C1 segment of cervical spinal cord (tissue), 14 donors: ENCODE data around the gene PML.
"Not testable (repeated sequence)": the region's sequence is repeated elsewhere in the genome, so short reads cannot be mapped to it uniquely, and the experiment has no call there.

Experiments
- DNase-seq, 14 donors: peaks; one replicate each; lab custom pipeline; 2025; lab: John Stamatoyannopoulos, UW

Gene PML

DNA sequence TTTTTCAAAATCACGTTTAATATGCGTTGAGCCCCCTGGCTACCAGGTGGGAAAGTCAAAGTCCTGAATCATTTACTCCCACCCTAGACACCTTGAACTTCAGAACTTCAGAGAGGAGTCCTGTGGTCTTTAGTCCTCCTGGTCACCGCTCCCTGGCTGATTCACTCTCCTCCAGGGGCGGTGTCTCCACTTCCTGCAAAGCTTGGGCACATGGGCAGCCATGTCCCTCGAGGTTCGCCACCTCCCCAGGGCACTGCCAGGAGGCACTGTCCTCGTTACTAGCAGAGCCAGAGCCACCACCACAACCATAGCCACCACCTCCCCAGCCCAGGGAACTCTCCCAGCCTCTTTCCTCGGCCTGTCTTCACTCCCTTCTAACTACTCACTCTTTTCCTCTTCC lies 37.2 kb upstream of the PML start:
- no peak for DNase-seq

DNA sequence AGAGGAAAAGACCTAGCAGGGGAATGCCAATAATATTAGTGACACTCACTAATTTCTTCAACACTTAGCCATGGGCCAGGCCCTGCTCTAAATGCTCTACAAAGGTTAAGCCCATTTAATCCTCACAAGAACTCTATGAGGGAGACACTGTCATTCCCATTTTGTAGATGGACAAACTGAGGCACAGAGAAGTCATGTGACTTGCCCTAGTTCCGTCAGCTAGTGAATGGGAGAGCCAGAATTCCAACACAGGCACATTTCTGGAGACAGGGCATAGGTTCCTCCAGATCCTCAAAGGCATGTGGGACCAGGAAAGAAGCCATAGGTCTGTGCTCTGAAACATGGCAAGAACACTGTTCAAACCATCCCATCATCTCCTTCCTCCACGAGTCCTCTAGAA lies 36.7 kb upstream of the PML start:
- DNase-seq, result no peak

DNA sequence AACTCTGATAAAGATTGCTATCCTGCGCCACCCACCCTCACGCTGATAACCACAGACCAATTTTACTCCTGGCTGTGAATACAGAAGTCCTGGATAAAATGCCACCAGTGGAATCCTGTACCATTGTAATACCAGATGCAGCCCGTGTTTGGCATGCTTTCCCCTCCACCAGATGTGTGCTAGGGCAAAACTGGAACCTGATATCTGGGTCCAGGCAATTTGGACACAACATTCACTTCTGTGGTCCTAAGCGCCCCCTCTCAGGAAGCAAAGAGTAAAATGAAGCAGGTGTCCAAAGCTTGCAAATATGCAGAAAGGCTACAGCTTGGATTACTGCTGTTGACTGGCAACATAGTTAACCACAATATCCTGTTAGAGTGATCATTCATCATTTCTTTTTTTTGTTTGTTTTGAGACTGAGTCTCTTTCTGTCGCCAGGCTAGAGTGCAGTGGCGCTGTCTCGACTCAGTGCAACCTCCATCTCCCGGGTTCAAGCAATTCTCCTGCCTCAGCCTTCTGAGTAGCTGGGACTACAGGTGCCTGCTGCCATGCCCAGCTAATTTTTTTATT lies 35.4 kb upstream of the PML start:
- DNase-seq, result no peak

DNA sequence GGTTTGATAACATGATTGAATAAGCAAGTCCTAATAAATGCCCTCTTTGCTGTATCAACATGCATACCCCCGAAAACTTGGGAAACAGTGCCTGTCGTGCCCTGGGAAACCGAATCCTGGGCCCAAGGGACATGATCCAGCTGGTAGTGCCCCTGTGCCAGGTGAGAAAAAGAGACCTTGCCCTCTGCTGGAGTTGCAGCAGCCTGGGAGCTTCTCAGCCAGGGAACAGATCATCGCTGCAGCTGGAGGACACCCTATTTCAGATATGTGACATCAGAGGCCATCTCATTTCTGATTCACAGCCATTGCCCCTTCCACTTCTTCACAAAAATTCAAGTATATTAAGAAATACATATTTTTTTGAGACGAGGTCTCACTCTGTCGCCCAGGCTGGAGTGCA lies 34.7 kb upstream of the PML start:
- DNase-seq, result no peak

DNA sequence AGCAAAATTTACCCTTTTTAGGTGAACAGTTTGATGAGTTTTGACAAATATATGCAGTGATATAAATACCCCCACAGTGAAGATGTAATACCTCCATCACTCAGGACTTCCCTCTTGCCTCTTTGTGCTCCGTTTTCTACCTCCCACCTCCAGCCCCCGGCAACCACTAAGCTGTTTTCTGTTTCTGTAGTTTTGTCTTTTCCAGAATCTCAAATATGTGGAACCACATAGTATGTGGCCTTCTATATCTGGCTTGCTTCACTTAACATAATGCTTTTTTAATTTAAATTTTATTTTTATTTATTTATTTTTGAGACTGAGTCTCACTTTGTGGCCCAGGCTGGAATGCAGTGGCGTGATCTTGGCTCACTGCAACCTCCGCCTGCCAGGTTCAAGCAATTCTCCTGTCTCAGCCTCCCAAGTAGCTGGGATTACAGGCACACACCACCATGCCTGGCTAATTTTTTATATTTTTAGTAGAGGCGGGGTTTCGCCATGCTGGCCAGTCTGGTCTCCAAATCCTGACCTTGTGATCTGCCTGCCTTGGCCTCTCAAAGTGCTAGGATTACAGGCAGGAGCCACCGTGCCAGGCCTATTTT lies 33.9 kb upstream of the PML start:
- not testable (repeated sequence) for DNase-seq

DNA sequence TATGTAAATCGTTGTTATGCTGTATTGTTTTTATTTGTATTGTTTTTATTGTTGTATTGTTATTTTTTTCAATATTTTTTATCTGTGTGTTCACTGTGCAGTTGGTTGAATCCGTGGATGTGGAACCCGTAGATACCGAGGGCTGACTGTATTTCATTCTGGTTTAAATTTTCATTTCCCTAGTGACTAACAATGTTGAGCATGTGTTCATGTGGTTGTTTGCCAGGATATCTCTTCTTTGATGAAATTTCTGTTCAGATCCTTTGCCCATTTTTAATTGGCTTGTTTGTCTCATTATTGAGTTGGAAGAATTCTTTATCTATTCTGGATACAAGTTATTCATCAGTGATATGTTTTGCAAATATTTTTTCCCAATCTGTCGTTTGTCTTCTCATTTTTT lies 32.1 kb upstream of the PML start:
- DNase-seq, result no peak

DNA sequence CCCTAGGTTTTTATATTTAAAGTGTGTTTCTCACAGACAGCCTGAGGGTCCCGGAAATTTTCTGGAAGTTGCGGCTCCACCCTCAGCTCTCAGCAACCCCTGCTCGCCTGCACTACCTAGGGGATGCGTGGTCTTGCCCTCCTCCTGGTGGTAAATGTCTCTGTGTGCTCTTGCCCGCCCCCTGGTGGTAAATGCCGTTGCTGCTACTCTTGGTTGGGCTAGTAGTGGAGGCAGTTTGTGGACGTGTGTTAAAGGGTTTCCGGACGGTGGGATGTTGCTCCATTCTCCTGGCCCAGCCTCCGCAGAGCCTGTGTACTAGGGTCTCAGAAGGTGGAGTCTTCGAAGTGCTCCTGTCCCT lies 29.8 kb upstream of the PML start:
- DNase-seq, result peak in 12 of 14 donors; percentile 7 to 69 (median 34)

DNA sequence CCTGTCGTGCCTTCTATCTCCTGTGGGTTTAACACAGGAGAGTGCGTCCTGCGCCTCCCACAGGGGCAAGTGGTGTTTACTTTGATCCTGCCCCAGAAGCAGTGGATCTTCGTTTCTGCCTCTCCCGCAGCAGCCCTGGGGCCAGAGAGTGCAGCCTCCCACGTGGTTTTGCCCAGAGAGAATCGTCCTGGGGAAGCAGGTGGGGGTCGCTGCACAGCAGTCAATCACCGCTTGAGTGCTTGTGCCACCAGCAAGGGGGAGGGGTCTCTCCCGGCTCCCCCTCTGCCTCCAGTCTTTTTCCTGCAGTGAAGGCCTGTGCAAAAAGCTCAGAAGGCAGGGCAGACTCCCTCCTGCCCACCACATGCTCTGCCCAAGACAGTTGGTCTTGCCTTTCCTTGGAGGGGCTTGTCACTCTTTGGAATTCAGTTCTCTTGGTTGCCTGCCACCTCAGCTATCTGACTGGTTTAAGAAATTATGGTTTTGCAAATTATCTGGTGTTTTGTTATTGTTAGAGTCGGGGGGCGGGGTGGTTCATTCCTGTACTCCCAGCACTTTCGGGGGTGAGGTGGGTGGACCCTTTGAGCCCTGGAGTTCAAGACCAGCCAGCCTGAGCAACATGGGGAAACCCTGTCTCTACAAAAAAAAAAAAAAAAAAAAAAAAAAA lies 29.3 kb upstream of the PML start:
- DNase-seq, result no peak

DNA sequence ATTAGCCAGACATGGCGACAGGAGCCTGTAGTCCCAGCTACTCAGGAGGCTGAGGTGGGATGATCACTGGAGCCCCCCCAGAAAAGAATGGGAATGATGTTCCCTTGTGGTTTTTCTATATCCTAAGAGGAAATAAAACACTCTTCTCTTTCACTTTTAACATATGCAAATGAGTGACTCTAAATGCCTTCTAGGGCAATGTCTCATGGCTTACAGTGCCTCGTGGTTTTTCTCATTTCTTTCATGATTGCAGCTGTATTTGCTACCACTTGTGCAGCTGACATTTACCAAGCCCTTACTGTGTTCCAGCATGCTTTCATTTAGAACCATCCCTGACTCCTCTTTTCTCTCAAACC lies 28.8 kb upstream of the PML start:
- no peak for DNase-seq

DNA sequence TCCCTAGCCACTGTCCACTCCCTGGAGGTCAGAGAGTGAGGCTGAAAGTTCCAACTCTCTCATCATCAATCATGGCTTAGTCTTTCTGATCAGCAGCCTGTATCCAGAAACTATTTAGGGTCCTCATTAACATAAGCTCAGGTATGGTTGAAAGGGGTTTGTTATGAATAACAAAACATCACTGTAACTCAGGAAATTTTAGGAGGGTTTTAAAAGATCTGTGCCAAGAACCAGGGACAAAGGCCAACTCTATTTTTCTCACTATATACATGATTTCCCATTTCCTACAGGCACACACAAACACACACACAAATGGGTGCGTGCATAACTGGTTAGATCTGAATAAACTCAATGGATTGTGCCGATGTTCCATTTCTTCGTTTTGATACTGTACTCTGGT lies 26.1 kb upstream of the PML start:
- DNase-seq, result no peak

DNA sequence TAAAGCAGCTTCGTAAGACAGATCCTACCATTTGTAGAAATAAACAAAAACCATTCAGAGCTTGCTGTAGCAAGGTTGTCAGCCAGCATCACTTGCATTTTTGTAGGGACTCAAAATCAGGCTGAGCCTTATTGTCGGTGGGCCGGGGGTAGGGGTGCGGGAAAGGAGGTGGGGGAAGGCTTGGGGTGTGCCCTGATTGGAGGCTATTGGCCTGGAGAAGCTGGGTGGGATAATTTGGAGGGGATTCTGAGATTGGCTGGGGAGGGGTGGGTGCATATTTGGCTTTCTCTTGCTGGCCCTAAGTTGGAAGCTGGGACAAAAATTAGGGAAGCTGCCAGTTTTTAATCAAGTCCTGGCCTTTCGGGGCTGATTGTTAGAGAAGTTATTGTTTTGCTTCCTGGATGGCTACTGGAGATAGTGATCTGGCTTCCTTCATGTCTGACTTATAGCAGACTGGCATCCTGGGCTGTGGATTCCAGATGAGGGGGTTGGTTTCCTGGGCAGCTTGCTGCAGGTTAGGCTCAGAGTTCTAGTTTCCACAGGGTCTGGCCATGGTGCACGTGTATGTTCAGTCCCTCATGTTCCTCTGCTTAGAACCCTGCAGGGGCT lies 25.3 kb upstream of the PML start:
- no peak for DNase-seq

DNA sequence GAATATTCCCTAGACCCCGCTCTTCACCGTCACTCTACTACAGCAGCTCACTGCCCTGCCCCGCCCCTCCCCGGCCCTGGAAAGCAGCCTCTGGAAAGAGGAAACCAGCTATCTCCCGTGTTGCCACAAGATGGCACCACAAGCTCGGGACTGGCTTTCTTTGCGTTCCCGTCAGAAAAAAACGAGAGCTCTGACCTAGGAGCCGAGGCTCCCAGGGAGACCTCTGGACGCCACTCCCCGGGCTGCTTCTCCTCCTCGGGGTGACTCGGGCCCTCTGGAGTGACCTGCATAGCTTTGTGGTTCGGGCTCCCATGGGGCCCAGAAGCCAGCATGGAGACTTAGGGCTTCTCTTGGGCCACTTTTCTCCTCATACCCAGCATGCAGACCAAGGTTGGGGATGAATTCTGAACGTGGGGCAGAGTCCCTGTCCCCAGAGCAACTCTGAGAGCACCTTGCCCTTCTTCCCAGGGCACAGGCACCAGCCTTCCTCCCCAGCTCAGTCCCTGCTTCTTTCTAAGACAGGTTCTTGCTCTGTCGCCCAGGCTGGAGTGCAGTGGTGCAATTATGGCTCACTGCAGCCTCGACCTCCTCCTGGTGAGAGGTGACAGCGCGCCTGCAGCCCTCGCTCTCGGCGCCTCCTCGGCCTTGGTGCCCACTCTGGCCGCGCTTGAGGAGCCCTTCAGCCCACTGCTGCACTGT lies 21.4 kb upstream of the PML start:
- peak in 12 of 14 donors; percentile 16 to 67 (median 42) for DNase-seq

DNA sequence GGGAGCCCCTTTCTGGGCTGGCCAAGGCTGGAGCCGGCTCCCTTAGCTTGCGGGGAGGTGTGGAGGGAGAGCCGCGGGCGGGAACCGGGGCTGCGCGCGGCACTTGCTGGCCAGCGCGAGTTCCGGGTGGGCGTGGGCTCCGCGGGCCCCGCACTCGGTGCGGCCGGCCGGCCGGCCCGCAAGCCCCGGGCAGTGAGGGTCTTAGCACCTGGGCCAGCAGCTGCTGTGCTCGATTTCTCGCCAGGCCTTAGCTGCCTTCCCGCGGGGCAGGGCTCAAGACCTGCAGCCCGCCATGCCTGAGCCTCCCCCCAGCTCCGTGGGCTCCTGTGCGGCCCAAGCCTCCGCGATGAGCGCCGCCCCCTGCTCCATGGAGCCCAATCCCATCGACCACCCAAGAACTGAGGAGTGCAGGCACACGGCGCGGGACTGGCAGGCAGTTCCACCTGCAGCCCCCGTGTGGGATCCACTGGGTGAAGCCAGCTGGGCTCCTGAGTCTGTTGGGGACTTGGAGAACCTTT lies 20.8 kb upstream of the PML start:
- DNase-seq, result not testable (repeated sequence)

DNA sequence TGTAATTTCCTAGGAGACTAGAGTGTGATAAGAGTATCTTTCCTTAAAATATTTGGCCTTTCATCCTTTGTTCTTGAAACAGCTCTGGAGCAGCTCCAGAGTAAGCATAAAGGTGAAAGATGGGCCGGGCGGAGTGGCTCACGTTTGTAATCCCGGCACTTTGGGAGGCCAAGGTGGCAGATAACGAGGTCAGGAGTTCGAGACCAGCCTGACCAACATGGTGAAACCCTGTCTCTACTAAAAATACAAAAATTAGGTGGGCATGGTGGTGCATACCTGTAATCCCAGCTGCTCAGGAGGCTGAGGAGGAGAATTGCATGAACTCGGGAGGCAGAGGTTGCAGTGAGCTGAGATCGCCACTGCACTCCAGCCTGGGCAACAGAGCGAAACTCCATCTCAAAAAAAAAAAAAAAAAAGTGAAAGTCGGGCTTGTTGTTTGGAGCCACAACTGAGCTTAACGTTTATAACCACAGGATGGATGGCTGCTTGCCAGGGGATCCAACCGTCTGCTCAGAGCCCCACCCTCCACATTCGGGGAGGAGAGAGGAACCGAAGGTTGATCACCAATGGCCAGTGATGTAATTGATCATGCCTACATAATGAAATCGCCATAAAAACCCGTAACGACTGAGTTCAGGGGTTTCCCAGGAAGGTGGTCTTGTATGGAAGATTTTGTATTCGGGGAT lies 18.9 kb upstream of the PML start:
- DNase-seq, result not testable (repeated sequence)

DNA sequence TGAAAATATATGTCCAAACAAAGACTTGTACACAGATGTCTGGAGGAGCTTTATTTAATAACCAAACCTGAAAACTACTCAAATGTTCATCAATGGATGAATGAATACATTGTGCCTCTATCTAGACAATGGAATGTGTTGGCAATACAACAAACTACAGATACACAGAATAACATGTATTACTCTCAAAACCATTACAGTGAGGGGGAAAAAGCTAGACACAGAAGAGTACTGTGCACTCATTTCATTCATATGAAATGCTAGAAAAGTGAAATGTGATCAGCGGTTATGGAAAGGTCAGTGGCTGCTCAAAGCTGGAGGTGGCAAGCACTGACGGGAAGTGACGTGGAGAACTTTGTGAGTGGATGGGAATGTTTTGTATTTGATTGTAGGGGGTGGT lies 15.6 kb upstream of the PML start:
- no peak for DNase-seq

DNA sequence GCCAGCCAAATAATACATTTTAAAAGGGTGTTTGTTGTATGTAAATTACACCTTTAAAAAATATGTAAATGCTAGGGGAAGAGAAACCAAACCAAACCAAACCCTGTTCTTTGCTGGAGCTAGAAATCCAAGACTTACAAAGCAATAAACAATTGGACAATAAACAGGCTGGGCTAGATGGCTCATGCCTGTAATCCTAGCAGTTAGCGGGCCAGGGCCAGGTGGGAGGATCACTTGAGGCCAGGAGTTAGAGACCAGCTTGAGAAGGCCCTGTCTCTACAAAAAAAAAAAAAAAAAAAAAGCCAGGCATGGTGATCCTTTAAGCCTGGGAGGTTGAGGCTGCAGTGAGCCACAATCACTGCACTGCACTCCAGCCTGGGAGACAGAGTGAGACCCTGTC lies 14.9 kb upstream of the PML start:
- DNase-seq, result no peak

DNA sequence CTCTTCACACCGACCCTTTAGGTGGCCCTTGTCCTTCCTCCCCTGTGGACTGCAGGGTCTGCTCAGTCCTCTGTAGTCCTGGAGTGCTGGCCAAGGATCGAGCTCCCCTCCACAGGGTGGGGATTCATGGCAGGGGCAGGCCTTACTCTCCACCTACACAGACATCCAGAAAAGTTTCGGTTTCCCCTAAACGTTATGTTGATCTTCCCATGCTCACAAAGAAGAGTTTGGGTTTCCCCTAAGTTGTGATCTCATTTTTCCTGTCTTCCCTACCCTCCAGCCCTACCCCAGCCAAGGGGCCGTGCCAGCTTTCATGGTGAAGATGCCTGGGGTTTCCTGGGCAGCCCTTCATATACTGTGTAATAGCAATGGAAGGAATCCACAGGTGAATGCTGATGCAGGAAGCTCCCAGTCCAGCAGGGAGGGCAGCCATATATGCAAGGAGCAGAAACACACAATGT lies 12.7 kb upstream of the PML start:
- peak in 1 of 14 donors; percentile 50 for DNase-seq

DNA sequence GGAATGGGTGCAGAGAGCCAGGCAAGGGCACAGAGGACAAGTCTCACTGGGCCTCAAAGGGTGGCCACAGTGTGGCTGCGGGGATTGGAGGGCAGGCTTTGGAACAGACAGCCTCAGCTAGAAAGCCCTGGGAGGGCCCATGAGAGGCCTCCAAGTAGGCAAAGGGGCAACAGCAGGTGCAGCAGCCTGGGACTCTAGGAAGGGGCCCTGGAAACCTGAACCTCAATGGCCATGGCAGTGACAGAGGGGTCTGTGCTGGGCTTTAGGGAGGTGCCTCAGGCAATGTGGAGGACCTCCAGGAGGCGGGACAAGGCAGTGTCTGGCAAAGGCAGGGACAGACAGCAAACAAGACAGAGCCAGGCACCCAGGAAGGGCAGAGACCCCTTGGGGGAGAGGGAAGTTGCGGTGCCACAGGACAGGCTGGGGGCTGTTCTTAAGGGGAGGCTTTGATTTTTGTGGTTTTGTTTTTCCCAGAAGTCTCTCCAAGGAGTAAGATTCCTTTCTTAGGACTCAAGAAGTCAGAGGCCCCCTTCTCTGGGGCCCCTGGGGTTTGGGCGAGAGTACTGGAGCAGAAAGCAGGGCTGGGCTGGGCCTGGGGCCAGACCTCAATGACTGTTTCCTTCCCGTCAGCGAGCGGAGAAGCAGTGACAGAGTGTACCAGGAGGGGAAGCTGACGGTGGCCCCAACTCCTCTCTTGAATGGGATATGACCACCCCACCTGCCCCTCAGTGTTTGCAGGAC lies 12.1 kb upstream of the PML start:
- DNase-seq, result peak in 10 of 14 donors; percentile 7 to 86 (median 66)

DNA sequence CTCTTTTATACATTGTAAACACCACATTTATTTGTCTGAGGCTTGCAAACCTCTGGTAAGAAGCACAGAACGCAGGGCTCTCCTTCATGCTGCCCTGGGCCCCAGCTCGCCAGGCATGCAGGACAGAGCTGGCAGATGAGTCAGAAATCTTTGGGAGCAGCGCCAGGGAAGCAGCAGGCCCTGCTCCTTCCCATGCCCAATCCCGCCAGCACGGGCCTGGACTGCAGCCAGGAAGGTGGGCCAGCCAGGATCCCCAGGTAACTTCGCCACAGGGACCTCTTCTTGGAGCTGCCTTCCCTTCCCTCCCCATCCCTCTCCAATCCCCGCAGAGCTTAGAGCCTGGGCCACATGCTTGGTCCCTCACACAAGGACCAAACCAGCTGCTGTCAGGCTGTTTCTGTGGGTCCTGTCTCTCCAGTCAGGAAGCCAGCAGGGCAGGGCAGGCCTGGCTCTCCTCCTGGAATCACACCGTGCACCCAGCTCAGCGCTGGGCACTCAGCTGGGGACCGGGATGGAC lies 11.2 kb upstream of the PML start:
- peak in 7 of 14 donors; percentile 22 to 80 (median 37) for DNase-seq

DNA sequence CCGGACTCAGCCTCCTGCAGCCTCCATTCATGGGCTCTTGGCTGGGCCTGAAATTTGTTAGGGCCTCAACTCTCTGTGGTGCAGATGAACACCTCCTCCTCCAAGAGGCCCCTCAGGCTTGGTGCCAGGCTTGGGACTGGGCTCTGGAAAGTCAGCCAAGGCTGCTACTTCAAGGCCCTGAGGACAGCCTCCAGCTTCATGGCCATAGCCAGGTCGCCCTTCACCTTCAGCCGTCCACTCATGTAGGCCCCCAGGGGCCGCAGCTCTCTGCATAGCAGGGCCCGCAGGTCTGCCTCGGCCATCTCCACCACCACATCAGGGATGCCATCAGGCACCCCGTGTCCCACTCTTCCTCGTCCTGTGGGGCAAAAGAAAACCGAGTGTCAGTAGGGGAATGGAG lies 10.7 kb upstream of the PML start:
- no peak for DNase-seq
